ENCODE data around the gene PTPRG.

DNA sequence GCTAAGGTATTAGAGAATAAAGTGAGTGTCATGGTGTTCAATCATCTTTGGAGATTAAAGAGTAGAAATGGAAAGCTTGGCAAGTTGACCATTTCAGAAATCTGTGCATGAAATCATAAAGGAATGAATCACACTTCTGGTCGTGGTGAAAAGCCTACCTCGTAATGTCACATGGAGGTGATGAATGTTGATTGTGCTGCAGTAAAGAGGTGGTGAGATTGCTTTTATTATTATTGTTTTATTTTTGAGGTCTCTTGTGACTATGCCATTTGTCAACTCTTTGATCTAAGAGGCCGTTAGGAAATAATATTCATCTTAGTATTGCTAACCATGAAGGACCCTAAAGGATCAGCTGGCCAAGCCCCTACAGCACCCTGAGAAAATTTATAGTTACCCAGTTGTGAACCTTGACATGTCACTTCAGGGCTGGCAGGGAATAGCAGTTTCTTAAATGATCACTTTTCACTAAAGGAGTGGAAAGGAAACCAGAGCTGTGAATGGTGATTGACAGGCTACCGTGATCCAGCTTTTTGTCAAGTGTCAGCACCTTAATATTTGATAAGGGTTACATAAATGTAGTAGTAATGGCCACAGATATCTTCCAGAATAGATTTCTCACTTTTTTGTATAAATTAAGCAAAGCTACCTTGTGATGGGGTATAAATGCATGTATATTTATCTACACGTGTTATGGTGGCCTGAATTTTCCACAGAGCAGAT, 203.9 kb downstream of the PTPRG start:
- TF ChIP-seq POLR2AphosphoS5 (IDR thresholded peaks at IDR 0.05; ENCODE audit: low read depth, low read length), result no peak
- no peak for TF ChIP-seq SIN3A (IDR thresholded peaks at IDR 0.05; ENCODE audit: borderline replicate concordance, insufficient read depth, low read length)
- no peak for TF ChIP-seq FOXP2 (optimal IDR thresholded peaks at IDR 0.05; ENCODE audit: borderline replicate concordance, extremely low read depth, extremely low read length, insufficient read depth)
- TF ChIP-seq, protein P1, sequence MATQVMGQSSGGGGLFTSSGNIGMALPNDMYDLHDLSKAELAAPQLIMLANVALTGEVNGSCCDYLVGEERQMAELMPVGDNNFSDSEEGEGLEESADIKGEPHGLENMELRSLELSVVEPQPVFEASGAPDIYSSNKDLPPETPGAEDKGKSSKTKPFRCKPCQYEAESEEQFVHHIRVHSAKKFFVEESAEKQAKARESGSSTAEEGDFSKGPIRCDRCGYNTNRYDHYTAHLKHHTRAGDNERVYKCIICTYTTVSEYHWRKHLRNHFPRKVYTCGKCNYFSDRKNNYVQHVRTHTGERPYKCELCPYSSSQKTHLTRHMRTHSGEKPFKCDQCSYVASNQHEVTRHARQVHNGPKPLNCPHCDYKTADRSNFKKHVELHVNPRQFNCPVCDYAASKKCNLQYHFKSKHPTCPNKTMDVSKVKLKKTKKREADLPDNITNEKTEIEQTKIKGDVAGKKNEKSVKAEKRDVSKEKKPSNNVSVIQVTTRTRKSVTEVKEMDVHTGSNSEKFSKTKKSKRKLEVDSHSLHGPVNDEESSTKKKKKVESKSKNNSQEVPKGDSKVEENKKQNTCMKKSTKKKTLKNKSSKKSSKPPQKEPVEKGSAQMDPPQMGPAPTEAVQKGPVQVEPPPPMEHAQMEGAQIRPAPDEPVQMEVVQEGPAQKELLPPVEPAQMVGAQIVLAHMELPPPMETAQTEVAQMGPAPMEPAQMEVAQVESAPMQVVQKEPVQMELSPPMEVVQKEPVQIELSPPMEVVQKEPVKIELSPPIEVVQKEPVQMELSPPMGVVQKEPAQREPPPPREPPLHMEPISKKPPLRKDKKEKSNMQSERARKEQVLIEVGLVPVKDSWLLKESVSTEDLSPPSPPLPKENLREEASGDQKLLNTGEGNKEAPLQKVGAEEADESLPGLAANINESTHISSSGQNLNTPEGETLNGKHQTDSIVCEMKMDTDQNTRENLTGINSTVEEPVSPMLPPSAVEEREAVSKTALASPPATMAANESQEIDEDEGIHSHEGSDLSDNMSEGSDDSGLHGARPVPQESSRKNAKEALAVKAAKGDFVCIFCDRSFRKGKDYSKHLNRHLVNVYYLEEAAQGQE (IDR thresholded peaks at IDR 0.05; ENCODE audit: insufficient read depth in 1 of 2, low read depth in 2 of 2, low read length in 2 of 2), result no peak

All from PFSK-1 (cell line).